GM12801 (cell line): ENCODE results near the gene MAP2K7.
A peak's percentile ranks its signal among the peaks of the same experiment; 100 is the strongest.

ENCODE experiments used
- CTCF ChIP-seq: IDR thresholded peaks from one replicate; pipeline ENCODE4 v1.5.1; 2011; ENCODE audit warnings: control low read depth; ENCODE audit not compliant: insufficient read length; ENCODE audit errors: extremely low read depth

The MAP2K7 gene

GRCh38 chr19:7933828-7934725, 30.4 kb downstream of the MAP2K7 start:
- no peak for TF ChIP-seq CTCF

- TF ChIP-seq CTCF, result no peak
These were observed 31.1 kb downstream of the MAP2K7 start for GRCh38 chr19:7934766-7935165.

GRCh38 chr19:7940841-7941240, 37.2 kb downstream of the MAP2K7 start:
- no peak for TF ChIP-seq CTCF

- no peak for TF ChIP-seq CTCF
These were observed 38.4 kb downstream of the MAP2K7 start for GRCh38 chr19:7941895-7942596.

- no peak for TF ChIP-seq CTCF
These were observed 39.3 kb downstream of the MAP2K7 start for GRCh38 chr19:7942981-7943443.

- no peak for TF ChIP-seq CTCF
These were observed 39.9 kb downstream of the MAP2K7 start, which contains the start of gene TIMM44 for GRCh38 chr19:7943444-7944176. TSS of gene TIMM44 (minus strand) at chr19:7943666. CDS start at chr19:7943651, 15 bp downstream.

- TF ChIP-seq CTCF, result peak; percentile 41
These were observed 40.6 kb downstream of the MAP2K7 start for GRCh38 chr19:7944177-7944761.
